Measurements from ENCODE around the gene FAM135A. TPM values are rescaled to one million over a fixed set of nuclear protein-coding genes. Genes with fewer than 3 reads are reported as not detected.

Gene FAM135A
- total RNA-seq, 1 experiment from 2014 or later: 11.2 TPM

GRCh38 chr6:70391492-70391891 is 21.8 kb upstream of the FAM135A start:
- no peaks in the 10 kb centered on the region for H3K9me3 ChIP-seq (ENCODE audit: low read depth, low read length, poor library complexity, severe bottlenecking)
- BruUV-seq (replicated peaks): no TSS peak
- H3K27ac ChIP-seq (ENCODE audit: low read depth, low read length, poor library complexity, severe bottlenecking): no peak overlapping the region
- DNase-seq (ENCODE audit: low spot score): no peak
- H3K4me3 ChIP-seq (ENCODE audit: low read depth, low read length, poor library complexity, severe bottlenecking): no peak overlapping the region
- H3K4me1 ChIP-seq (ENCODE audit: insufficient read depth, low read length, poor library complexity, severe bottlenecking): no peaks in the 10 kb centered on the region
- H3K36me3 ChIP-seq (ENCODE audit: insufficient read depth, low read length, poor library complexity, severe bottlenecking): no peaks in the 10 kb centered on the region
- no peak for TF ChIP-seq EZH2 (IDR thresholded peaks at IDR 0.05; ENCODE audit: borderline replicate concordance, low read depth, low read length, poor library complexity, severe bottlenecking)
- TF ChIP-seq CTCF (conservative IDR thresholded peaks at IDR 0.05; ENCODE audit: low read depth, low read length): no peak
- CTCF ChIA-PET: no interaction called here
- intact Hi-C loops (cut with micrococcal nuclease; ENCODE audit: unreplicated experiment): no loop called here
- H3K27me3 ChIP-seq (replicated peaks; ENCODE audit: insufficient read depth, low read depth, low read length, poor library complexity): no peaks in the 10 kb centered on the region
- POLR2A ChIA-PET (ENCODE audit: low non-redundant PET): no interaction called here

- intact Hi-C loops (cut with micrococcal nuclease; ENCODE audit: unreplicated experiment): no loop called here
- no peak for TF ChIP-seq EZH2 (IDR thresholded peaks at IDR 0.05; ENCODE audit: borderline replicate concordance, low read depth, low read length, poor library complexity, severe bottlenecking)
- TF ChIP-seq CTCF (conservative IDR thresholded peaks at IDR 0.05; ENCODE audit: low read depth, low read length): no peak
- POLR2A ChIA-PET (ENCODE audit: low non-redundant PET): no interaction called here
- CTCF ChIA-PET: no interaction called here
- H3K36me3 ChIP-seq (ENCODE audit: insufficient read depth, low read length, poor library complexity, severe bottlenecking): no peaks in the 10 kb centered on the region
- H3K4me3 ChIP-seq (ENCODE audit: low read depth, low read length, poor library complexity, severe bottlenecking): no peak overlapping the region
- no peaks in the 10 kb centered on the region for H3K4me1 ChIP-seq (ENCODE audit: insufficient read depth, low read length, poor library complexity, severe bottlenecking)
- DNase-seq (ENCODE audit: low spot score): no peak
- no peaks in the 10 kb centered on the region for H3K9me3 ChIP-seq (ENCODE audit: low read depth, low read length, poor library complexity, severe bottlenecking)
- BruUV-seq (replicated peaks): no TSS peak
- H3K27ac ChIP-seq (ENCODE audit: low read depth, low read length, poor library complexity, severe bottlenecking): no peak overlapping the region
- no peaks in the 10 kb centered on the region for H3K27me3 ChIP-seq (replicated peaks; ENCODE audit: insufficient read depth, low read depth, low read length, poor library complexity)
Observed at GRCh38 chr6:70394518-70395300, 18.6 kb upstream of the FAM135A start.

GRCh38 chr6:70395301-70395672 is 18.0 kb upstream of the FAM135A start:
- ChIA-PET CTCF (interaction anchor here (0.6 kb wide), 1 partner anchor 568 kb away, joined by 3 read pairs; no protein-coding TSS in a partner anchor), POLR2A (ENCODE audit: low non-redundant PET) (no interaction called here)
- H3K36me3 ChIP-seq (ENCODE audit: insufficient read depth, low read length, poor library complexity, severe bottlenecking): no peaks in the 10 kb centered on the region
- intact Hi-C loops (cut with micrococcal nuclease; ENCODE audit: unreplicated experiment): no loop called here
- no peaks in the 10 kb centered on the region for H3K27me3 ChIP-seq (replicated peaks; ENCODE audit: insufficient read depth, low read depth, low read length, poor library complexity)
- H3K9me3 ChIP-seq (ENCODE audit: low read depth, low read length, poor library complexity, severe bottlenecking): no peaks in the 10 kb centered on the region
- TF ChIP-seq CTCF (conservative IDR thresholded peaks at IDR 0.05; ENCODE audit: low read depth, low read length) (no peak), EZH2 (IDR thresholded peaks at IDR 0.05; ENCODE audit: borderline replicate concordance, low read depth, low read length, poor library complexity, severe bottlenecking) (no peak)
- no TSS peak for BruUV-seq (replicated peaks)
- H3K27ac ChIP-seq (ENCODE audit: low read depth, low read length, poor library complexity, severe bottlenecking): no peak overlapping the region
- no peaks in the 10 kb centered on the region for H3K4me1 ChIP-seq (ENCODE audit: insufficient read depth, low read length, poor library complexity, severe bottlenecking)
- no peak for DNase-seq (ENCODE audit: low spot score)
- H3K4me3 ChIP-seq (ENCODE audit: low read depth, low read length, poor library complexity, severe bottlenecking): no peak overlapping the region
